K562 (cell line): Measurements from ENCODE around the gene CUTA. TPM values are rescaled to one million over a fixed set of nuclear protein-coding genes. Genes with fewer than 3 reads are reported as not detected.

Experiments
- BRD4 ChIP-seq: fragments of 200-600 bp; sonication (generic); IDR thresholded peaks from 2 replicates; pipeline ENCODE4 v1.6.1; 2017; ENCODE audit warnings: inconsistent platforms
- CBX3 ChIP-seq, 2 experiments: IDR thresholded peaks; 1 replicate in 1 of 2; 2 replicates in 1 of 2; pipeline ENCODE4 v1.6.1; 2012; ENCODE audit warnings: inconsistent platforms in 2 of 2, low read length in 2 of 2, borderline replicate concordance in 1 of 2, control low read depth in 1 of 2
- CCNT2 ChIP-seq: IDR thresholded peaks from 2 replicates; pipeline ENCODE4 v1.6.1; 2011; ENCODE audit warnings: borderline replicate concordance, low read depth, mild to moderate bottlenecking, moderate library complexity, mixed read lengths, low read length; ENCODE audit not compliant: insufficient read length; ENCODE audit errors: extremely low read depth
- CHD1 ChIP-seq: fragments of 200-600 bp; sonication (generic); IDR thresholded peaks from one replicate; pipeline ENCODE4 v1.6.1; 2012; ENCODE audit warnings: mild to moderate bottlenecking, moderate library complexity, low read length, inconsistent platforms
- DDX20 ChIP-seq: fragments of 450-650 bp; IDR thresholded peaks from 2 replicates; pipeline ENCODE4 v1.6.1; 2016; ENCODE audit warnings: missing genetic modification characterization, low read depth, mild to moderate bottlenecking, missing compliant biosample characterization, moderate library complexity
- FOXP1 ChIP-seq: sonication (generic); formaldehyde crosslinking; IDR thresholded peaks from 2 replicates; pipeline ENCODE4 v1.8.0; 2022; ENCODE audit warnings: mild to moderate bottlenecking, missing genetic modification reagents
- GABPB1 ChIP-seq: sonication (generic); formaldehyde crosslinking; IDR thresholded peaks from 2 replicates; pipeline ENCODE4 v1.8.0; 2022; ENCODE audit warnings: mild to moderate bottlenecking, missing genetic modification reagents
- HDGF ChIP-seq: fragments of 450-650 bp; IDR thresholded peaks from 2 replicates; pipeline ENCODE4 v1.6.1; 2016
- LARP7 ChIP-seq: fragments of 450-650 bp; IDR thresholded peaks from 2 replicates; pipeline ENCODE4 v1.6.1; 2016
- LCOR ChIP-seq: sonication (generic); formaldehyde crosslinking; IDR thresholded peaks from 2 replicates; pipeline ENCODE4 v1.8.0; 2022; ENCODE audit warnings: mild to moderate bottlenecking, missing genetic modification reagents
- MITF ChIP-seq: IDR thresholded peaks from 2 replicates; pipeline ENCODE4 v1.6.1; 2014; ENCODE audit warnings: antibody characterized with exemption
- NCOR1 ChIP-seq: fragments of 450-650 bp; IDR thresholded peaks from 2 replicates; pipeline ENCODE4 v1.6.1; 2016; ENCODE audit warnings: mild to moderate bottlenecking, moderate library complexity
- NFIC ChIP-seq: fragments of 450-650 bp; IDR thresholded peaks from 2 replicates; pipeline ENCODE4 v1.6.1; 2017; ENCODE audit warnings: mild to moderate bottlenecking, inconsistent platforms
- SIN3B ChIP-seq: fragments of 450-650 bp; IDR thresholded peaks from 2 replicates; pipeline ENCODE4 v1.6.1; 2017; ENCODE audit warnings: low read depth, mild to moderate bottlenecking, moderate library complexity
- TAF1 ChIP-seq: IDR thresholded peaks from 2 replicates; pipeline ENCODE4 v1.6.1; 2011; ENCODE audit warnings: mild to moderate bottlenecking, low read length, moderate library complexity; ENCODE audit not compliant: insufficient read depth, control insufficient read depth, severe bottlenecking; ENCODE audit errors: extremely low read depth
- ZBTB11 ChIP-seq, 3 experiments: fragments of 200-800 bp in 1 of 3; fragments of 250-450 bp in 1 of 3; fragments of 450-650 bp in 1 of 3; sonication (Bioruptor Pico) in 1 of 3; sonication (Bioruptor generic) in 1 of 3; formaldehyde crosslinking in 1 of 3; IDR thresholded peaks; 2 replicates each; pipeline versions ENCODE4 v1.6.1 to v1.8.0; 2016 to 2022; ENCODE audit warnings: mild to moderate bottlenecking in 2 of 3, missing genetic modification characterization in 2 of 3, missing compliant biosample characterization in 1 of 3, moderate library complexity in 1 of 3
- ZBTB49 ChIP-seq: sonication (generic); formaldehyde crosslinking; IDR thresholded peaks from 2 replicates; pipeline ENCODE4 v1.8.0; 2022; ENCODE audit warnings: missing genetic modification reagents, mild to moderate bottlenecking, borderline replicate concordance
- ZFPM2 ChIP-seq: fragments of 250-450 bp; sonication (Bioruptor Pico); IDR thresholded peaks from 2 replicates; pipeline ENCODE4 v1.5.1; 2022; ENCODE audit warnings: mild to moderate bottlenecking
- ZNF197 ChIP-seq: fragments of 200-800 bp; sonication (Bioruptor generic); IDR thresholded peaks from 2 replicates; pipeline ENCODE4 v1.6.1; 2016; ENCODE audit warnings: low read depth, missing genetic modification characterization, missing compliant biosample characterization
- ZNF263 ChIP-seq: sonication (generic); formaldehyde crosslinking; IDR thresholded peaks from 2 replicates; pipeline ENCODE4 v1.8.0; 2022; ENCODE audit warnings: mild to moderate bottlenecking, missing genetic modification reagents, borderline replicate concordance
- ZNF589 ChIP-seq: fragments of 200-800 bp; sonication (Bioruptor generic); IDR thresholded peaks from 2 replicates; pipeline ENCODE4 v1.6.1; 2016; ENCODE audit warnings: low read depth, missing genetic modification characterization, missing compliant biosample characterization
- polyA plus RNA-seq, 8 experiments: library from polyadenylated mRNA; depleted of rRNA in 4 of 8; stranded (reverse) in 5 of 8; unstranded in 3 of 8; fragments of >200 nt; fragmentation: Nextera tagmentation in 2 of 8; fragmentation: Illumina TruSeq in 1 of 8; extraction: Ambion mirVana in 2 of 8; extraction: Trizol in 1 of 8; gene quantifications; 2 replicates each; pipeline versions ENCODE4 v1.2.1 to v1.2.3, GENCODE V29; 2011 to 2014; ENCODE audit warnings: inconsistent platforms in 1 of 8, missing spikeins in 1 of 8
- total RNA-seq, 7 experiments: library from RNA; depleted of rRNA in 6 of 7; stranded (reverse); fragments of >200 nt in 6 of 7; fragmentation: Illumina TruSeq in 2 of 7; extraction: Trizol in 2 of 7; gene quantifications; 2 replicates each; pipeline versions ENCODE4 v1.2.1 to v1.2.3, GENCODE V29; 2011 to 2021; ENCODE audit warnings: low replicate concordance in 1 of 7

Gene CUTA
- total and polyA plus RNA-seq, 9 of the 15 experiments (the other 6 are each of a cell fraction or from before 2014, with no cell fraction given) = 166 to 682 (median 310) TPM

GRCh38 chr6:33391278-33391921, 26.5 kb downstream of the CUTA start, which contains the start of gene KIFC1 (continued):
- no peak; the same call in 1 of the 2 replicates for TF ChIP-seq MITF
- peak; percentile 46 for TF ChIP-seq TAF1
- no peak for TF ChIP-seq HDGF
- TF ChIP-seq LARP7 = no peak
- TF ChIP-seq CHD1 = no peak
- no peak for TF ChIP-seq NFIC
- TF ChIP-seq LCOR (CRISPR knock-in tag) = peak; percentile 98
- TF ChIP-seq ZNF263 (CRISPR knock-in tag) = no peak
- TF ChIP-seq ZNF197 (CRISPR knock-in tag) = 0 out of 2 replicates have a peak, but pooled peaks have one; percentile 64
- TF ChIP-seq CBX3 (IDR thresholded peaks at IDR 0.05; ENCODE audit: borderline replicate concordance in 1 of 2, low read length in 2 of 2) = peak in 1 of 2 experiments; percentile 74; a peak in 2 of 3 replicates
- TF ChIP-seq ZNF589 (CRISPR knock-in tag) = peak; percentile 58; the same call in 1 of the 2 replicates
- no peak for TF ChIP-seq NCOR1
- no peak for TF ChIP-seq BRD4
- TF ChIP-seq ZBTB11 (CRISPR knock-in tag; IDR thresholded peaks at IDR 0.05) = peak in 2 of 3 experiments; percentile 76 to 94; a peak in 4 of 6 replicates
- TF ChIP-seq FOXP1 (CRISPR knock-in tag) = peak; percentile 78; the same call in 1 of the 2 replicates
- no peak for TF ChIP-seq ZFPM2 (CRISPR knock-in tag)
- TF ChIP-seq GABPB1 = peak; percentile 99
- no peak for TF ChIP-seq DDX20
- TF ChIP-seq CCNT2 = peak; percentile 81
- TF ChIP-seq ZBTB49 (CRISPR knock-in tag) = no peak
- no peak; the same call in 1 of the 2 replicates for TF ChIP-seq SIN3B
